ENCODE results near the gene AHDC1.

DNA sequence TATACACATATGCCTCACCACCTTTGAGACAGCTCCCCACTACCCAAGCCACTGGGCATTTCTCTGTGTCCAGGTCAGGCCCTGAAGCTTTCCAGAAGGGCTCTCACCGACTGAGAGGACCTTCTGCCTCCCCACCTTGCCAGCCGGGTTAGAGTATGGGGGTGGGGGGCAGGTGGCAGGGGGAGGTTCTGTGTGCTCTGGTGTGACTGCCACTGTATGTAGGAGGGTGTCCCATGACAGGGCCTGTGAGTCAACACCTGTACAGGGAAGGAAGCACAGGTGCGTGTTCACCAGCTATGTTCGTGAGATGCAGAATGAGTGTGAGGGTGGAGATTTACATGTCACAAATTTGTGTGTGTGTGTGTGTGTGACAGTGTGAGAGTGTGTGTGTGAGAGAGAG, 7.0 kb downstream of the AHDC1 start:
- TF ChIP-seq, protein P1, sequence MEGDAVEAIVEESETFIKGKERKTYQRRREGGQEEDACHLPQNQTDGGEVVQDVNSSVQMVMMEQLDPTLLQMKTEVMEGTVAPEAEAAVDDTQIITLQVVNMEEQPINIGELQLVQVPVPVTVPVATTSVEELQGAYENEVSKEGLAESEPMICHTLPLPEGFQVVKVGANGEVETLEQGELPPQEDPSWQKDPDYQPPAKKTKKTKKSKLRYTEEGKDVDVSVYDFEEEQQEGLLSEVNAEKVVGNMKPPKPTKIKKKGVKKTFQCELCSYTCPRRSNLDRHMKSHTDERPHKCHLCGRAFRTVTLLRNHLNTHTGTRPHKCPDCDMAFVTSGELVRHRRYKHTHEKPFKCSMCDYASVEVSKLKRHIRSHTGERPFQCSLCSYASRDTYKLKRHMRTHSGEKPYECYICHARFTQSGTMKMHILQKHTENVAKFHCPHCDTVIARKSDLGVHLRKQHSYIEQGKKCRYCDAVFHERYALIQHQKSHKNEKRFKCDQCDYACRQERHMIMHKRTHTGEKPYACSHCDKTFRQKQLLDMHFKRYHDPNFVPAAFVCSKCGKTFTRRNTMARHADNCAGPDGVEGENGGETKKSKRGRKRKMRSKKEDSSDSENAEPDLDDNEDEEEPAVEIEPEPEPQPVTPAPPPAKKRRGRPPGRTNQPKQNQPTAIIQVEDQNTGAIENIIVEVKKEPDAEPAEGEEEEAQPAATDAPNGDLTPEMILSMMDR (conservative IDR thresholded peaks at IDR 0.05 in 1 of 2, IDR thresholded peaks at IDR 0.05 in 1 of 2; ENCODE audit: low read depth in 1 of 2, low read length in 2 of 2): no peak
- TF ChIP-seq EZH2 (IDR thresholded peaks at IDR 0.05; ENCODE audit: low read length, missing control alignments): no peak

Data from fibroblast of lung (primary cell).